MM.1S (cell line): ENCODE results near the gene MOGAT1.

Source experiments
- DNase-seq: peaks from one replicate; pipeline ENCODE4 v3.0.0-alpha.2; 2015
- H2AFZ ChIP-seq: fragments of 300-600 bp; sonication (generic); 2 replicates; pipeline ENCODE4 v1.6.0; 2016; ENCODE audit warnings: antibody characterized with exemption, low read length
- H3F3A ChIP-seq: fragments of 300-600 bp; sonication (generic); 2 replicates; pipeline ENCODE4 v1.6.1; 2016; ENCODE audit warnings: mild to moderate bottlenecking, antibody characterized with exemption, low read length, moderate library complexity, mixed read lengths; ENCODE audit not compliant: insufficient read depth
- H3K27ac ChIP-seq: fragments of 300-600 bp; sonication (generic); 2 replicates; pipeline ENCODE4 v1.5.1; 2016; ENCODE audit warnings: mild to moderate bottlenecking, low read length
- H3K27me3 ChIP-seq: fragments of 300-600 bp; sonication (generic); replicated peaks from 2 replicates; pipeline ENCODE4 v1.6.0; 2016; ENCODE audit warnings: low read length; ENCODE audit not compliant: insufficient read depth
- H3K36me3 ChIP-seq: fragments of 300-600 bp; sonication (generic); replicated peaks from 2 replicates; pipeline ENCODE4 v1.6.1; 2016; ENCODE audit warnings: mild to moderate bottlenecking, low read length, mixed read lengths; ENCODE audit not compliant: insufficient read depth
- H3K4me1 ChIP-seq: fragments of 300-600 bp; sonication (generic); 2 replicates; pipeline ENCODE4 v1.6.1; 2016; ENCODE audit warnings: low read length, mixed read lengths
- H3K4me2 ChIP-seq: fragments of 300-600 bp; sonication (generic); 2 replicates; pipeline ENCODE4 v1.6.0; 2016; ENCODE audit warnings: low read depth, low read length
- H3K4me3 ChIP-seq: fragments of 300-600 bp; sonication (generic); 2 replicates; pipeline ENCODE4 v1.5.1; 2016; ENCODE audit warnings: low read length, mixed read lengths
- H3K79me2 ChIP-seq: fragments of 300-600 bp; sonication (generic); 2 replicates; pipeline ENCODE4 v1.6.1; 2016; ENCODE audit warnings: mixed run types, low read length, mixed read lengths
- H3K9ac ChIP-seq: fragments of 300-600 bp; sonication (generic); 2 replicates; pipeline ENCODE4 v1.6.1; 2016; ENCODE audit warnings: low read length, mixed read lengths
- H3K9me2 ChIP-seq: fragments of 300-600 bp; sonication (generic); replicated peaks from 2 replicates; pipeline ENCODE4 v1.6.1; 2016; ENCODE audit warnings: mild to moderate bottlenecking, low read length, mixed read lengths; ENCODE audit not compliant: insufficient read depth
- H3K9me3 ChIP-seq: fragments of 300-600 bp; sonication (generic); replicated peaks from 2 replicates; pipeline ENCODE4 v1.6.1; 2016; ENCODE audit warnings: mild to moderate bottlenecking, low read length, mixed read lengths; ENCODE audit not compliant: insufficient read depth
- H4K20me1 ChIP-seq: fragments of 300-600 bp; sonication (generic); 2 replicates; pipeline ENCODE4 v1.6.1; 2016; ENCODE audit warnings: mild to moderate bottlenecking, low read length, moderate library complexity, mixed read lengths; ENCODE audit not compliant: insufficient read depth
- EZH2 ChIP-seq: fragments of 300-600 bp; sonication (generic); optimal IDR thresholded peaks from 2 replicates; pipeline ENCODE3; 2017; ENCODE audit warnings: low read depth, mild to moderate bottlenecking, antibody characterized with exemption, low read length, mixed read lengths
- EZH2phosphoT487 ChIP-seq: fragments of 300-600 bp; sonication (generic); IDR thresholded peaks from 2 replicates; pipeline ENCODE4 v1.6.1; 2018; ENCODE audit warnings: antibody characterized with exemption, low read length
- TF ChIP-seq, protein P1 (sequence below): fragments of 300-600 bp; sonication (generic); IDR thresholded peaks from 2 replicates; pipeline ENCODE4 v1.5.1; 2016; ENCODE audit warnings: antibody characterized with exemption, low read length, mixed read lengths

The MOGAT1 gene

GRCh38 chr2:222750533-222750932 lies 79.1 kb downstream of the MOGAT1 start:
- H3K9me2 ChIP-seq = no peaks in the 10 kb centered on the region
- no peaks in the 10 kb centered on the region for H3K4me1 ChIP-seq
- H2AFZ ChIP-seq = no peak overlapping the region
- no peaks in the 10 kb centered on the region for H3K27me3 ChIP-seq
- TF ChIP-seq EZH2 (no peak), EZH2phosphoT487 (no peak)
- H3F3A ChIP-seq = no peaks in the 10 kb centered on the region
- no peak overlapping the region for H3K4me2 ChIP-seq
- H3K9ac ChIP-seq = no peak overlapping the region
- no peak overlapping the region for H3K4me3 ChIP-seq
- H3K27ac ChIP-seq = no peak overlapping the region
- H3K36me3 ChIP-seq = no peaks in the 10 kb centered on the region
- no peaks in the 10 kb centered on the region for H3K9me3 ChIP-seq
- no peaks in the 10 kb centered on the region for H3K79me2 ChIP-seq
- no peaks in the 10 kb centered on the region for H4K20me1 ChIP-seq
- no peak for DNase-seq

GRCh38 chr2:222751238-222751637 lies 79.8 kb downstream of the MOGAT1 start:
- DNase-seq = no peak
- Histone ChIP-seq H3K4me3 (no peak overlapping the region), H3K27ac (no peak overlapping the region), H2AFZ (no peak overlapping the region), H3K36me3 (no peaks in the 10 kb centered on the region), H3K9me3 (no peaks in the 10 kb centered on the region), H3K9me2 (no peaks in the 10 kb centered on the region), H3K4me1 (no peaks in the 10 kb centered on the region), H3K27me3 (no peaks in the 10 kb centered on the region), H4K20me1 (no peaks in the 10 kb centered on the region), H3K79me2 (no peaks in the 10 kb centered on the region), H3K9ac (no peak overlapping the region), H3F3A (no peaks in the 10 kb centered on the region), H3K4me2 (no peak overlapping the region)
- TF ChIP-seq EZH2phosphoT487 (no peak), EZH2 (no peak)
- TF ChIP-seq, protein P1, sequence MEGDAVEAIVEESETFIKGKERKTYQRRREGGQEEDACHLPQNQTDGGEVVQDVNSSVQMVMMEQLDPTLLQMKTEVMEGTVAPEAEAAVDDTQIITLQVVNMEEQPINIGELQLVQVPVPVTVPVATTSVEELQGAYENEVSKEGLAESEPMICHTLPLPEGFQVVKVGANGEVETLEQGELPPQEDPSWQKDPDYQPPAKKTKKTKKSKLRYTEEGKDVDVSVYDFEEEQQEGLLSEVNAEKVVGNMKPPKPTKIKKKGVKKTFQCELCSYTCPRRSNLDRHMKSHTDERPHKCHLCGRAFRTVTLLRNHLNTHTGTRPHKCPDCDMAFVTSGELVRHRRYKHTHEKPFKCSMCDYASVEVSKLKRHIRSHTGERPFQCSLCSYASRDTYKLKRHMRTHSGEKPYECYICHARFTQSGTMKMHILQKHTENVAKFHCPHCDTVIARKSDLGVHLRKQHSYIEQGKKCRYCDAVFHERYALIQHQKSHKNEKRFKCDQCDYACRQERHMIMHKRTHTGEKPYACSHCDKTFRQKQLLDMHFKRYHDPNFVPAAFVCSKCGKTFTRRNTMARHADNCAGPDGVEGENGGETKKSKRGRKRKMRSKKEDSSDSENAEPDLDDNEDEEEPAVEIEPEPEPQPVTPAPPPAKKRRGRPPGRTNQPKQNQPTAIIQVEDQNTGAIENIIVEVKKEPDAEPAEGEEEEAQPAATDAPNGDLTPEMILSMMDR = no peak

GRCh38 chr2:222751821-222752719 lies 80.6 kb downstream of the MOGAT1 start:
- Histone ChIP-seq H3K79me2 (no peaks in the 10 kb centered on the region), H2AFZ (no peak overlapping the region), H3K9ac (no peak overlapping the region), H3K27ac (no peak overlapping the region), H3K9me3 (no peaks in the 10 kb centered on the region), H3K36me3 (no peaks in the 10 kb centered on the region), H3K9me2 (no peaks in the 10 kb centered on the region), H4K20me1 (no peaks in the 10 kb centered on the region), H3K27me3 (no peaks in the 10 kb centered on the region), H3K4me2 (no peak overlapping the region), H3F3A (no peaks in the 10 kb centered on the region), H3K4me1 (no peaks in the 10 kb centered on the region), H3K4me3 (no peak overlapping the region)
- TF ChIP-seq EZH2phosphoT487 = no peak
- TF ChIP-seq EZH2 = no peak
- TF ChIP-seq, protein P1 = no peak
- no peak for DNase-seq

DNA sequence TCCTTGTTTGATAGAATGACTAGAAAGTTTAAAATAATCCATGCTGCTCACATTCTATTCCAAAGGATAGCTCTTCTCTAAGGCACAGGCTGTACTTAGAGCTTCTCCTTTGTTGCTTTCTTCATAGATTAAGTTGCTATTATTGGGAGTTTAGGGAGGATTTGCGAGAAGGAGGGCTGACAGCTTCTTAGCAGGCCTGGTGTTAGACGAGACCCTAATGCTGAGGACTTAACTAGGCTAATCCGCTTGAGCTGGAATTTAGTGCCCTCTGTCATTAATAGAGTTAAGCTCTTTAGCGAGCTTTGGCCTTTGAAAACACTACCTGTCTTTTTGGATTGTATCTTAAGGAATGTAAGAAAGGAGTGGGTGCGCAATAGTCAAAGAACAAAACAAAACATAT lies 81.3 kb downstream of the MOGAT1 start:
- no peaks in the 10 kb centered on the region for H3K9me2 ChIP-seq
- no peaks in the 10 kb centered on the region for H3F3A ChIP-seq
- H3K4me1 ChIP-seq = no peaks in the 10 kb centered on the region
- no peaks in the 10 kb centered on the region for H3K9me3 ChIP-seq
- H3K79me2 ChIP-seq = no peaks in the 10 kb centered on the region
- no peak for DNase-seq
- H3K36me3 ChIP-seq = no peaks in the 10 kb centered on the region
- no peak for TF ChIP-seq EZH2phosphoT487
- TF ChIP-seq EZH2 = no peak
- TF ChIP-seq, protein P1 = no peak
- no peak overlapping the region for H3K4me2 ChIP-seq
- H4K20me1 ChIP-seq = no peaks in the 10 kb centered on the region
- no peak overlapping the region for H3K4me3 ChIP-seq
- no peak overlapping the region for H2AFZ ChIP-seq
- H3K27ac ChIP-seq = no peak overlapping the region
- no peak overlapping the region for H3K9ac ChIP-seq
- H3K27me3 ChIP-seq = no peaks in the 10 kb centered on the region
